Upper lobe of left lung (tissue), 4 donors: ENCODE measurements around the gene JDP2.

Experiments
- CTCF ChIP-seq, 6 experiments: fragments of 450-650 bp in 4 of 6; fragments of 200-600 bp in 2 of 6; sonication (generic) in 2 of 6; IDR thresholded peaks; one replicate each; pipeline ENCODE4 v1.5.1; 2016 to 2019; ENCODE audit warnings: antibody characterized with exemption in 6 of 6
- POLR2AphosphoS5 ChIP-seq, 2 donors: sonication (generic); formaldehyde crosslinking; IDR thresholded peaks; one replicate each; pipeline ENCODE4 v1.5.1; 2017; ENCODE audit warnings: antibody characterized with exemption in 2 of 2

- TF ChIP-seq POLR2AphosphoS5 (IDR thresholded peaks at IDR 0.05) (no peak), CTCF (IDR thresholded peaks at IDR 0.05) (no peak)
These were observed 76.6 kb downstream of the JDP2 start for GRCh38 chr14:75504411-75504810.
